ENCODE measurements around the gene PLCD3. TPM values are rescaled to one million over a fixed set of nuclear protein-coding genes. Genes with fewer than 3 reads are reported as not detected.

PLCD3 gene
- polyA plus RNA-seq, 1 experiment = 81.6 TPM

GRCh38 chr17:45143767-45144198, 11.5 kb upstream of the PLCD3 start:
- Histone ChIP-seq H3K36me3 (ENCODE audit: control insufficient read depth, insufficient read depth, low read length) (no peaks in the 10 kb centered on the region), H3K27me3 (ENCODE audit: control insufficient read depth, insufficient read depth, low read length) (no peaks in the 10 kb centered on the region), H3K4me3 (ENCODE audit: low read depth, low read length) (peak overlapping the region; percentile 38)
- ChIA-PET CTCF (interaction anchor here (0.8 to 1.8 kb wide), 6 partner anchors 8 to 149 kb away, joined by 3 to 39 read pairs (median 4); partner anchors contain the start of gene ACBD4), POLR2A (interaction anchor here (0.6 to 0.8 kb wide), 4 partner anchors 8 to 368 kb away, joined by 3 to 7 read pairs (median 3); partner anchors contain the start of gene ACBD4)
- peak; percentile 56 for DNase-seq (ENCODE audit: low read depth)
- no peak for TF ChIP-seq CTCF (IDR thresholded peaks at IDR 0.05; ENCODE audit: insufficient read depth, low read depth, low read length)

GRCh38 chr17:45143094-45143670, 10.9 kb upstream of the PLCD3 start:
- TF ChIP-seq CTCF (IDR thresholded peaks at IDR 0.05; ENCODE audit: insufficient read depth, low read depth, low read length) = no peak
- Histone ChIP-seq H3K27me3 (ENCODE audit: control insufficient read depth, insufficient read depth, low read length) (no peaks in the 10 kb centered on the region), H3K36me3 (ENCODE audit: control insufficient read depth, insufficient read depth, low read length) (no peaks in the 10 kb centered on the region), H3K4me3 (ENCODE audit: low read depth, low read length) (no peak overlapping the region)
- POLR2A ChIA-PET = interaction anchor here (0.6 to 0.8 kb wide), 2 partner anchors 8 to 15 kb away, joined by 3 to 7 read pairs; partner anchors contain the start of gene ACBD4
- no peak for DNase-seq (ENCODE audit: low read depth)
- CTCF ChIA-PET = interaction anchor here (0.8 to 1.8 kb wide), 5 partner anchors 8 to 55 kb away, joined by 3 to 39 read pairs (median 4); partner anchors contain the start of gene ACBD4

DNA sequence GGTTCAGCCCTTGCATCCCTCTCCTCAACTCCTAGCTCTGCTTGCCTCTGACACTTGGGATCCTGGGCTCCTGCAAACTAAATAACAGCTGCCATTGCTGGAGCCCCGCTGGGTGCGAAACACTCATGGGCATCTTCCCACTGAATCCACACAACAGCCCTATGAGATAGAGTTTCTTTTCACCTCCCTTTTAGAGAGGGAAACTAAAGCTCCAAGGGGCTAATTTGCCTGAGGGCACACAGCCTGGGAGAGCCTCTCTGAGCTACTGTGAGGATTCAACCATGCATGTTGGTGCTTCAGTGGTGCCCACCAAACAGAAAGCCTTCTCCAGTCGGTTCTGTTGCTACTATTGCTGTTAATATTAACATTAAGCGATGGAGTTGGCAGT, 7.2 kb upstream of the PLCD3 start:
- no peak for TF ChIP-seq CTCF (IDR thresholded peaks at IDR 0.05; ENCODE audit: insufficient read depth, low read depth, low read length)
- no peaks in the 10 kb centered on the region for H3K36me3 ChIP-seq (ENCODE audit: control insufficient read depth, insufficient read depth, low read length)
- ChIA-PET CTCF (interaction anchor here (1.0 to 1.5 kb wide), 3 partner anchors 10 to 58 kb away, joined by 3 to 7 read pairs (median 7); no protein-coding TSS in a partner anchor), POLR2A (no interaction called here)
- H3K27me3 ChIP-seq (ENCODE audit: control insufficient read depth, insufficient read depth, low read length) = no peaks in the 10 kb centered on the region
- no peak overlapping the region for H3K4me3 ChIP-seq (ENCODE audit: low read depth, low read length)
- DNase-seq (ENCODE audit: low read depth) = no peak

DNA sequence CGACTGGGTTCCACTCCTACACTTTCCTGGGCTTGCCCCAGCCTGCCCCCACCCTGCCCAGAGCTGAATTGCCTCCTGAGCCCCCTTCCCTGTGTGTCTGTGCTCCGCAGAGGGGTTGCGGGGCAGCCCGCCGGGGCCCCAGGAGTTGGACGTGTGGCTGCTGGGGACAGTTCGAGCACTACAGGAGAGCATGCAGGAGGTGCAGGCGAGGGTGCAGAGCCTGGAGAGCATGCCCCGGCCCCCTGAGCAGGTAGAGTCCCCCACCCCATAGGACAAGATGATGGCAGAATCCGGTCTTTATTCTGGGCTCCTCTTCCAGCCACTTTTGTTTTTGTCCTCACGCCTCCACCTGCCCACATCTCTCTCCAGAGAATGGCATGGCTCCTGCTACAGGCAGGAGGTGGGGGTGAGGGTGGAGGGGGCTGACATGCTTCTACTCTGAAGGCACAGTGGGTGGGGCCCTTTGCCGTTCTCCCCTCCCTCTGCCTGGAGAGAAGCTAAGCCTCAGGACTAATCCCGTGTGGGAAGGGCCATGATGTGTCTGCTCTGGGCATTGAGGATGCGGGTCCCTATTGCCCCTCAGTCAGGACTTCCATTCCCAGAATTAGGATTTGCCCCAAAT, 6.7 kb upstream of the PLCD3 start:
- TF ChIP-seq CTCF (IDR thresholded peaks at IDR 0.05; ENCODE audit: insufficient read depth, low read depth, low read length) = no peak
- H3K36me3 ChIP-seq (ENCODE audit: control insufficient read depth, insufficient read depth, low read length) = no peaks in the 10 kb centered on the region
- ChIA-PET POLR2A (no interaction called here), CTCF (interaction anchor here (1.0 to 1.5 kb wide), 3 partner anchors 11 to 59 kb away, joined by 3 to 7 read pairs (median 7); no protein-coding TSS in a partner anchor)
- DNase-seq (ENCODE audit: low read depth) = no peak
- no peaks in the 10 kb centered on the region for H3K27me3 ChIP-seq (ENCODE audit: control insufficient read depth, insufficient read depth, low read length)
- H3K4me3 ChIP-seq (ENCODE audit: low read depth, low read length) = no peak overlapping the region

- no peak for TF ChIP-seq CTCF (IDR thresholded peaks at IDR 0.05; ENCODE audit: insufficient read depth, low read depth, low read length)
- Histone ChIP-seq H3K27me3 (ENCODE audit: control insufficient read depth, insufficient read depth, low read length) (no peaks in the 10 kb centered on the region), H3K36me3 (ENCODE audit: control insufficient read depth, insufficient read depth, low read length) (no peaks in the 10 kb centered on the region), H3K4me3 (ENCODE audit: low read depth, low read length) (no peak overlapping the region)
- POLR2A ChIA-PET = no interaction called here
- CTCF ChIA-PET = interaction anchor here (5.3 kb wide), 1 partner anchor 59 kb away, joined by 204 read pairs; no protein-coding TSS in a partner anchor
- no peak for DNase-seq (ENCODE audit: low read depth)
Observed at GRCh38 chr17:45137561-45138305, 5.4 kb upstream of the PLCD3 start.
